Skeletal muscle tissue (tissue), 5 donors: ENCODE measurements around the gene ZIC3. TPM values are rescaled to one million over a fixed set of nuclear protein-coding genes. Genes with fewer than 3 reads are reported as not detected.

Experiments
- H3K27ac ChIP-seq: one replicate; pipeline ENCODE4 v1.7.0; 2013; ENCODE audit warnings: mild to moderate bottlenecking, low read depth, low read length, inconsistent platforms
- H3K27me3 ChIP-seq, 3 donors: one replicate each; pipeline ENCODE4 v1.7.0; 2013; ENCODE audit warnings: low read length in 3 of 3; ENCODE audit not compliant: control insufficient read depth in 3 of 3, insufficient read depth in 3 of 3
- H3K36me3 ChIP-seq, 3 donors: one replicate each; pipeline ENCODE4 v1.7.0; 2013; ENCODE audit warnings: low read length in 3 of 3; ENCODE audit not compliant: control insufficient read depth in 3 of 3, insufficient read depth in 3 of 3
- H3K4me1 ChIP-seq, 3 donors: one replicate each; pipeline ENCODE4 v1.7.0; 2013; ENCODE audit warnings: low read length in 3 of 3, mild to moderate bottlenecking in 3 of 3; ENCODE audit not compliant: control insufficient read depth in 3 of 3, insufficient read depth in 3 of 3
- H3K4me3 ChIP-seq, 3 donors: one replicate each; pipeline ENCODE4 v1.7.0; 2013; ENCODE audit warnings: low read length in 3 of 3
- H3K9ac ChIP-seq, 3 donors: one replicate each; pipeline ENCODE4 v1.7.0; 2013; ENCODE audit warnings: low read length in 3 of 3, mild to moderate bottlenecking in 3 of 3, moderate library complexity in 2 of 3, low read depth in 1 of 3
- H3K9me3 ChIP-seq, 3 donors: one replicate each; pipeline ENCODE4 v1.7.0; 2013; ENCODE audit warnings: low read length in 3 of 3; ENCODE audit not compliant: control insufficient read depth in 3 of 3
- small RNA-seq: library from RNA; depleted of rRNA; stranded (forward); fragments of <200 nt; gene quantifications from one replicate; pipeline ENCODE3, GENCODE V24; 2014
- total RNA-seq: library from RNA; depleted of rRNA; stranded (reverse); fragments of >200 nt; gene quantifications from one replicate; pipeline ENCODE4 v1.2.3, GENCODE V29; 2014
- donor health status: Osteomylitis.

The ZIC3 gene
- total RNA-seq, 1 donor from 2014 or later, result not detected

GRCh38 chrX:137574102-137574783 is 8.3 kb downstream of the ZIC3 start:
- Histone ChIP-seq H3K27ac (no peak overlapping the region), H3K36me3 (no peaks in the 10 kb centered on the region), H3K27me3 (peaks cover 38 to 46% (median 39%) of the 10 kb centered on the region in 3 donors), H3K4me3 (no peak overlapping the region), H3K9ac (no peak overlapping the region), H3K9me3 (no peaks in the 10 kb centered on the region), H3K4me1 (no peaks in the 10 kb centered on the region)

- Histone ChIP-seq H3K27ac (no peak overlapping the region), H3K4me3 (no peak overlapping the region), H3K9me3 (no peaks in the 10 kb centered on the region), H3K9ac (no peak overlapping the region), H3K4me1 (no peaks in the 10 kb centered on the region), H3K27me3 (peaks cover 33 to 40% (median 36%) of the 10 kb centered on the region in 3 donors), H3K36me3 (no peaks in the 10 kb centered on the region)
Measured at GRCh38 chrX:137574784-137575293, 8.9 kb downstream of the ZIC3 start.

DNA sequence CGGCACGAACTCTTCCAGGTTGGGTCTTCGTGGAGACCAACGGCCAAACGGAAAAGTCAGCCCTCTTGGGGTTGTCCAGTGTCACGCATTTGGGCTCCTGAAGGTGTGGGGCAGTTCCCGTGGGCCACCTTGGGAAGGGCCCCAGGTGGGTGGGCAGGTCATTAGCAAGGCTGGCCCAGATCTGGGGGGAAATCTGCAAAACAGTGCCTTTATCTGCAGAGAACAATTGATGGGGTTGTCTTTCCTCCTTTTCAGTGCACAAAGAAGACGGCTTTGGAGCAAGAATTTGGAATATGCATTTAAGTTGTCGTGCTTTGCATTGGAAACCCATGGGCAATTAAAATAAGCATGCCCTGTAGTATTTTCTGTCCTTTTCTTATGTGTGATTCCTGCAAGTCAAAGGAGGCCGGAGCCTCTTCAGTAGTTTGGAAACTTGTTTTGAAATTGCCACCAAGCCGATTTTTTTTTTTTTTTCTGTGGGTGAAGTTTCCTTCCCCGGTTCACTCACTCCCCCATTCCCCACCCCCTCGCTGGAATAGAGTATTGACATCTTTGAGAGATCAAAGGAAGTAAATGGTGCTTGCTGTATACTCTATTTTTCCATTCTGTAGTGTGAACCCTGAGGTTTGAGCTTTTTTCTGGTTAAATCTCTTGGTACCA is 9.8 kb downstream of the ZIC3 start:
- no peaks in the 10 kb centered on the region for H3K36me3 ChIP-seq

GRCh38 chrX:137587151-137587550 is 21.2 kb downstream of the ZIC3 start:
- Histone ChIP-seq H3K9me3 (no peaks in the 10 kb centered on the region), H3K4me3 (no peak overlapping the region), H3K4me1 (no peaks in the 10 kb centered on the region), H3K9ac (no peak overlapping the region), H3K36me3 (no peaks in the 10 kb centered on the region), H3K27ac (no peak overlapping the region), H3K27me3 (peaks cover 0 to 8% (median 0%) of the 10 kb centered on the region in 3 donors)

More for the DNA sequence above, 9.8 kb downstream of the ZIC3 start:
- Histone ChIP-seq H3K27ac (no peak overlapping the region), H3K27me3 (peaks cover 24 to 35% (median 29%) of the 10 kb centered on the region in 3 donors), H3K9me3 (no peaks in the 10 kb centered on the region), H3K9ac (no peak overlapping the region), H3K4me1 (no peaks in the 10 kb centered on the region), H3K4me3 (no peak overlapping the region)

- Histone ChIP-seq H3K4me3 (no peak overlapping the region), H3K4me1 (no peaks in the 10 kb centered on the region), H3K36me3 (no peaks in the 10 kb centered on the region), H3K9ac (no peak overlapping the region), H3K27me3 (no peaks in the 10 kb centered on the region), H3K9me3 (no peaks in the 10 kb centered on the region), H3K27ac (no peak overlapping the region)
Measured at GRCh38 chrX:137600769-137601168, 34.8 kb downstream of the ZIC3 start.

Small RNA genes lying within 50 kb of the gene (small RNA-seq; reads per million reads assigned to genes)
- gene RN7SL325P, result not detected
